Activated T-helper 2 cell treated with anti-CD3 and anti-CD28 coated beads, Interferon-gamma antibody, Interleukin-2, Interleukin-4, amounts not matched to agents 10 μg/mL and 5 μg/mL and 100 μg/mL, durations not matched to agents 14 hours and 24 hours and 36 hours (primary cell): Measurements from ENCODE around the gene HCRTR1. TPM values are rescaled to one million over a fixed set of nuclear protein-coding genes. Genes with fewer than 3 reads are reported as not detected.

Experiments used
- DNase-seq: peaks from one replicate; pipeline ENCODE4 v3.0.0; 2021; ENCODE audit warnings: low spot score
- H3K27ac Mint-ChIP-seq: one replicate; pipeline ENCODE4 v1.8.0; 2021; ENCODE audit warnings: mixed read lengths
- H3K27me3 Mint-ChIP-seq: one replicate; pipeline ENCODE4 v1.8.0; 2021; ENCODE audit warnings: low read depth, mixed read lengths
- H3K36me3 Mint-ChIP-seq: one replicate; pipeline ENCODE4 v1.8.0; 2021; ENCODE audit warnings: low read depth, mixed read lengths
- H3K4me1 Mint-ChIP-seq: one replicate; pipeline ENCODE4 v1.8.0; 2021; ENCODE audit warnings: low read depth, mixed read lengths
- H3K4me3 Mint-ChIP-seq: one replicate; pipeline ENCODE4 v1.8.0; 2021; ENCODE audit warnings: low read depth, mild to moderate bottlenecking, moderate library complexity, mixed read lengths
- H3K9me3 Mint-ChIP-seq: one replicate; pipeline ENCODE4 v1.8.0; 2021; ENCODE audit warnings: mixed read lengths
- intact Hi-C: fragments of 100-400 bp; cut with micrococcal nuclease; formaldehyde crosslinking; loops from one replicate; pipeline ENCODE4 v1.15.1; 2023
- total RNA-seq: library from RNA; stranded (reverse); gene quantifications from 2 replicates; pipeline ENCODE4 v1.2.3, GENCODE V29; 2022

HCRTR1 gene
- total RNA-seq = not detected in 2 replicates

- no peak for DNase-seq
- no peaks in the 10 kb centered on the region for H3K36me3 Mint-ChIP-seq
- no peaks in the 10 kb centered on the region for H3K4me1 Mint-ChIP-seq
- peaks cover 28% of the 10 kb centered on the region for H3K27me3 Mint-ChIP-seq
- no peak within 1 kb of the TSS for H3K27ac Mint-ChIP-seq
- intact Hi-C loops = no loop called here
- no peak within 1 kb of the TSS for H3K4me3 Mint-ChIP-seq
- no peaks in the 10 kb centered on the region for H3K9me3 Mint-ChIP-seq
Observed at GRCh38 chr1:31617218-31617915, at the start of gene HCRTR1. Gene HCRTR1, plus strand, starts transcription at chr1:31617689. Its CDS starts 1,504 bp downstream, at chr1:31619193.

GRCh38 chr1:31567956-31568570 lies 49.4 kb upstream of the HCRTR1 start:
- no peaks in the 10 kb centered on the region for H3K9me3 Mint-ChIP-seq
- H3K27me3 Mint-ChIP-seq = peaks cover 15% of the 10 kb centered on the region
- no peaks in the 10 kb centered on the region for H3K4me1 Mint-ChIP-seq

GRCh38 chr1:31568895-31569595 lies 48.4 kb upstream of the HCRTR1 start:
- Mint-ChIP-seq H3K9me3 (no peaks in the 10 kb centered on the region), H3K36me3 (no peaks in the 10 kb centered on the region), H3K4me3 (no peak overlapping the region), H3K27me3 (peaks cover 15% of the 10 kb centered on the region), H3K4me1 (no peaks in the 10 kb centered on the region), H3K27ac (no peak overlapping the region)
- no peak for DNase-seq
- intact Hi-C loops = no loop called here

More at GRCh38 chr1:31567956-31568570, 49.4 kb upstream of the HCRTR1 start:
- Mint-ChIP-seq H3K36me3 (no peaks in the 10 kb centered on the region), H3K27ac (no peak overlapping the region), H3K4me3 (no peak overlapping the region)
- no peak for DNase-seq
- intact Hi-C loops = no loop called here

- Mint-ChIP-seq H3K4me1 (peaks cover 2% of the 10 kb centered on the region), H3K36me3 (no peaks in the 10 kb centered on the region), H3K27ac (no peak overlapping the region), H3K4me3 (no peak overlapping the region), H3K9me3 (no peaks in the 10 kb centered on the region), H3K27me3 (peaks cover 15% of the 10 kb centered on the region)
- no peak for DNase-seq
- intact Hi-C loops = no loop called here
Observed at GRCh38 chr1:31569596-31570173, 47.8 kb upstream of the HCRTR1 start.

- DNase-seq = no peak
- H3K36me3 Mint-ChIP-seq = no peaks in the 10 kb centered on the region
Observed at GRCh38 chr1:31570228-31570627, 47.3 kb upstream of the HCRTR1 start.

GRCh38 chr1:31570906-31571305 lies 46.6 kb upstream of the HCRTR1 start:
- H3K36me3 Mint-ChIP-seq = no peaks in the 10 kb centered on the region
- peaks cover 2% of the 10 kb centered on the region for H3K4me1 Mint-ChIP-seq
- H3K27me3 Mint-ChIP-seq = peaks cover 12% of the 10 kb centered on the region
- no peak overlapping the region for H3K4me3 Mint-ChIP-seq
- intact Hi-C loops = no loop called here
- no peak for DNase-seq
- H3K9me3 Mint-ChIP-seq = no peaks in the 10 kb centered on the region
- no peak overlapping the region for H3K27ac Mint-ChIP-seq

More at GRCh38 chr1:31570228-31570627, 47.3 kb upstream of the HCRTR1 start:
- H3K27me3 Mint-ChIP-seq = peaks cover 15% of the 10 kb centered on the region
- H3K27ac Mint-ChIP-seq = no peak overlapping the region
- H3K9me3 Mint-ChIP-seq = no peaks in the 10 kb centered on the region
- intact Hi-C loops = no loop called here
- no peak overlapping the region for H3K4me3 Mint-ChIP-seq
- peaks cover 2% of the 10 kb centered on the region for H3K4me1 Mint-ChIP-seq

- Mint-ChIP-seq H3K4me1 (peaks cover 4% of the 10 kb centered on the region), H3K4me3 (no peak overlapping the region), H3K27me3 (peaks cover 12% of the 10 kb centered on the region), H3K36me3 (no peaks in the 10 kb centered on the region), H3K9me3 (no peaks in the 10 kb centered on the region), H3K27ac (no peak overlapping the region)
- no peak for DNase-seq
- intact Hi-C loops = no loop called here
Observed at GRCh38 chr1:31571340-31572295, 45.9 kb upstream of the HCRTR1 start.

- Mint-ChIP-seq H3K27ac (no peak overlapping the region), H3K36me3 (no peaks in the 10 kb centered on the region), H3K4me1 (peaks cover 4% of the 10 kb centered on the region), H3K9me3 (no peaks in the 10 kb centered on the region), H3K27me3 (peaks cover 15% of the 10 kb centered on the region), H3K4me3 (no peak overlapping the region)
- no peak for DNase-seq
- intact Hi-C loops = no loop called here
Observed at GRCh38 chr1:31572323-31573104, 45.0 kb upstream of the HCRTR1 start.

- H3K9me3 Mint-ChIP-seq = no peaks in the 10 kb centered on the region
- H3K27ac Mint-ChIP-seq = no peak overlapping the region
- no peak overlapping the region for H3K4me3 Mint-ChIP-seq
- peaks cover 15% of the 10 kb centered on the region for H3K27me3 Mint-ChIP-seq
- no peak for DNase-seq
- peaks cover 4% of the 10 kb centered on the region for H3K4me1 Mint-ChIP-seq
- intact Hi-C loops = no loop called here
- H3K36me3 Mint-ChIP-seq = no peaks in the 10 kb centered on the region
Observed at GRCh38 chr1:31573261-31573660, 44.2 kb upstream of the HCRTR1 start.

GRCh38 chr1:31574749-31575368 lies 42.6 kb upstream of the HCRTR1 start:
- H3K4me3 Mint-ChIP-seq = no peak overlapping the region
- no peaks in the 10 kb centered on the region for H3K9me3 Mint-ChIP-seq
- peaks cover 4% of the 10 kb centered on the region for H3K4me1 Mint-ChIP-seq
- intact Hi-C loops = no loop called here
- H3K27me3 Mint-ChIP-seq = peaks cover 12% of the 10 kb centered on the region
- no peak for DNase-seq
- H3K36me3 Mint-ChIP-seq = no peaks in the 10 kb centered on the region
- H3K27ac Mint-ChIP-seq = no peak overlapping the region

- intact Hi-C loops = no loop called here
- no peak for DNase-seq
- Mint-ChIP-seq H3K9me3 (no peaks in the 10 kb centered on the region), H3K4me1 (peaks cover 4% of the 10 kb centered on the region), H3K27ac (no peak overlapping the region), H3K27me3 (peaks cover 12% of the 10 kb centered on the region), H3K4me3 (no peak overlapping the region), H3K36me3 (no peaks in the 10 kb centered on the region)
Observed at GRCh38 chr1:31575369-31576140, 41.9 kb upstream of the HCRTR1 start.
